ENCODE data around the gene ZNHIT3.

ZNHIT3 gene

GRCh38 chr17:36525113-36525512 lies 38.6 kb downstream of the ZNHIT3 start:
- Histone ChIP-seq H3F3A (ENCODE audit: insufficient read depth, low read length) (no peaks in the 10 kb centered on the region), H2AFZ (ENCODE audit: low read length) (no peak overlapping the region), H3K9ac (ENCODE audit: low read length) (no peak overlapping the region), H3K4me1 (ENCODE audit: insufficient read depth, low read length, severe bottlenecking) (no peaks in the 10 kb centered on the region), H3K27me3 (ENCODE audit: insufficient read depth, low read length) (no peaks in the 10 kb centered on the region), H3K9me2 (ENCODE audit: low read depth, low read length) (no peaks in the 10 kb centered on the region), H4K20me1 (ENCODE audit: insufficient read depth, low read length) (no peaks in the 10 kb centered on the region), H3K27ac (ENCODE audit: low read depth, low read length, poor library complexity, severe bottlenecking) (no peak overlapping the region), H3K36me3 (ENCODE audit: insufficient read depth, low read length) (peaks cover 83% of the 10 kb centered on the region), H3K4me2 (ENCODE audit: low read length) (no peak overlapping the region), H3K79me2 (ENCODE audit: insufficient read depth, low read length) (no peaks in the 10 kb centered on the region), H3K4me3 (ENCODE audit: low read depth, low read length, poor library complexity, severe bottlenecking) (no peak overlapping the region), H3K9me3 (ENCODE audit: low read length) (no peaks in the 10 kb centered on the region)
- TF ChIP-seq CTCF (IDR thresholded peaks at IDR 0.05; ENCODE audit: low read length) (no peak), EZH2 (IDR thresholded peaks at IDR 0.05; ENCODE audit: borderline replicate concordance, low read length) (no peak)

- H3K4me3 ChIP-seq (ENCODE audit: low read depth, low read length, poor library complexity, severe bottlenecking): no peak overlapping the region
- no peaks in the 10 kb centered on the region for H3K9me3 ChIP-seq (ENCODE audit: low read length)
- no peaks in the 10 kb centered on the region for H3K4me1 ChIP-seq (ENCODE audit: insufficient read depth, low read length, severe bottlenecking)
- no peaks in the 10 kb centered on the region for H3F3A ChIP-seq (ENCODE audit: insufficient read depth, low read length)
- H2AFZ ChIP-seq (ENCODE audit: low read length): no peak overlapping the region
- no peak overlapping the region for H3K4me2 ChIP-seq (ENCODE audit: low read length)
- peaks cover 79% of the 10 kb centered on the region for H3K36me3 ChIP-seq (ENCODE audit: insufficient read depth, low read length)
- TF ChIP-seq EZH2 (IDR thresholded peaks at IDR 0.05; ENCODE audit: borderline replicate concordance, low read length): no peak
- TF ChIP-seq CTCF (IDR thresholded peaks at IDR 0.05; ENCODE audit: low read length): no peak
- no peaks in the 10 kb centered on the region for H4K20me1 ChIP-seq (ENCODE audit: insufficient read depth, low read length)
- H3K27me3 ChIP-seq (ENCODE audit: insufficient read depth, low read length): no peaks in the 10 kb centered on the region
- no peaks in the 10 kb centered on the region for H3K9me2 ChIP-seq (ENCODE audit: low read depth, low read length)
- no peaks in the 10 kb centered on the region for H3K79me2 ChIP-seq (ENCODE audit: insufficient read depth, low read length)
- no peak overlapping the region for H3K27ac ChIP-seq (ENCODE audit: low read depth, low read length, poor library complexity, severe bottlenecking)
- H3K9ac ChIP-seq (ENCODE audit: low read length): no peak overlapping the region
Observed at GRCh38 chr17:36525888-36526287, 39.4 kb downstream of the ZNHIT3 start.

GRCh38 chr17:36527621-36528250 lies 41.3 kb downstream of the ZNHIT3 start:
- H4K20me1 ChIP-seq (ENCODE audit: insufficient read depth, low read length): no peaks in the 10 kb centered on the region
- H3K4me2 ChIP-seq (ENCODE audit: low read length): no peak overlapping the region
- no peaks in the 10 kb centered on the region for H3K27me3 ChIP-seq (ENCODE audit: insufficient read depth, low read length)
- H3K9me3 ChIP-seq (ENCODE audit: low read length): no peaks in the 10 kb centered on the region
- no peaks in the 10 kb centered on the region for H3K79me2 ChIP-seq (ENCODE audit: insufficient read depth, low read length)
- no peaks in the 10 kb centered on the region for H3K9me2 ChIP-seq (ENCODE audit: low read depth, low read length)
- H3K4me3 ChIP-seq (ENCODE audit: low read depth, low read length, poor library complexity, severe bottlenecking): no peak overlapping the region
- no peak overlapping the region for H3K9ac ChIP-seq (ENCODE audit: low read length)
- H3K27ac ChIP-seq (ENCODE audit: low read depth, low read length, poor library complexity, severe bottlenecking): no peak overlapping the region
- H3K4me1 ChIP-seq (ENCODE audit: insufficient read depth, low read length, severe bottlenecking): no peaks in the 10 kb centered on the region
- peaks cover 86% of the 10 kb centered on the region for H3K36me3 ChIP-seq (ENCODE audit: insufficient read depth, low read length)
- H2AFZ ChIP-seq (ENCODE audit: low read length): no peak overlapping the region
- TF ChIP-seq EZH2 (IDR thresholded peaks at IDR 0.05; ENCODE audit: borderline replicate concordance, low read length): no peak
- TF ChIP-seq CTCF (IDR thresholded peaks at IDR 0.05; ENCODE audit: low read length): no peak
- H3F3A ChIP-seq (ENCODE audit: insufficient read depth, low read length): no peaks in the 10 kb centered on the region
